CD4-positive, alpha-beta T cell treated with Interleukin-17A for 1 hour (primary cell): ENCODE measurements around the gene CLDN24.

ENCODE experiments used
- DNase-seq: peaks from one replicate; pipeline ENCODE4 v3.0.0-alpha.2; 2020

Gene CLDN24

GRCh38 chr4:183320211-183321059 is 1.8 kb downstream of the CLDN24 start, which contains the start of gene CLDN22:
Gene CLDN22, minus strand, starts transcription at chr4:183320276. Its CDS starts 58 bp downstream, at chr4:183320218.
- no peak for DNase-seq

- DNase-seq, result no peak
Measured at GRCh38 chr4:183318656-183319055, 3.6 kb downstream of the CLDN24 start.

- DNase-seq, result no peak
Measured at GRCh38 chr4:183314806-183315205, 7.4 kb downstream of the CLDN24 start.

- DNase-seq, result no peak
Measured at GRCh38 chr4:183314336-183314735, 7.9 kb downstream of the CLDN24 start.

GRCh38 chr4:183312841-183313240 is 9.4 kb downstream of the CLDN24 start:
- no peak for DNase-seq

- DNase-seq, result no peak
Measured at GRCh38 chr4:183306811-183307210, 15.4 kb downstream of the CLDN24 start.

GRCh38 chr4:183304538-183304937 is 17.7 kb downstream of the CLDN24 start:
- DNase-seq, result no peak

GRCh38 chr4:183304067-183304466 is 18.2 kb downstream of the CLDN24 start:
- DNase-seq, result no peak

- DNase-seq, result no peak
Measured at GRCh38 chr4:183303301-183303700, 18.9 kb downstream of the CLDN24 start.

- DNase-seq, result no peak
Measured at GRCh38 chr4:183300655-183301054, 21.6 kb downstream of the CLDN24 start.

GRCh38 chr4:183300070-183300469 is 22.2 kb downstream of the CLDN24 start:
- DNase-seq, result no peak

GRCh38 chr4:183299464-183299863 is 22.8 kb downstream of the CLDN24 start:
- DNase-seq, result no peak

GRCh38 chr4:183297675-183298074 is 24.6 kb downstream of the CLDN24 start:
- DNase-seq, result no peak

- DNase-seq, result no peak
Measured at GRCh38 chr4:183295711-183296110, 26.5 kb downstream of the CLDN24 start.

- no peak for DNase-seq
Measured at GRCh38 chr4:183291070-183291469, 31.2 kb downstream of the CLDN24 start.

GRCh38 chr4:183289688-183290087 is 32.5 kb downstream of the CLDN24 start:
- DNase-seq, result no peak

- no peak for DNase-seq
Measured at GRCh38 chr4:183288955-183289354, 33.3 kb downstream of the CLDN24 start.

GRCh38 chr4:183287677-183288076 is 34.5 kb downstream of the CLDN24 start:
- no peak for DNase-seq

- no peak for DNase-seq
Measured at GRCh38 chr4:183287309-183287659, 34.9 kb downstream of the CLDN24 start.

GRCh38 chr4:183286590-183287308 is 35.5 kb downstream of the CLDN24 start:
- no peak for DNase-seq

GRCh38 chr4:183285886-183286285 is 36.3 kb downstream of the CLDN24 start:
- DNase-seq, result no peak

GRCh38 chr4:183284965-183285364 is 37.3 kb downstream of the CLDN24 start:
- DNase-seq, result no peak

GRCh38 chr4:183284258-183284785 is 37.9 kb downstream of the CLDN24 start:
- DNase-seq, result no peak

- no peak for DNase-seq
Measured at GRCh38 chr4:183276106-183276505, 46.1 kb downstream of the CLDN24 start.
